AG09309 (cell line): ENCODE results near the gene MICAL2.

Experiments used
- DNase-seq: peaks from one replicate; pipeline ENCODE4 v3.0.0-alpha.2; 2010; ENCODE audit warnings: low read depth
- H3K4me3 ChIP-seq: 2 replicates; pipeline ENCODE4 v1.5.1; 2011; ENCODE audit warnings: mild to moderate bottlenecking, low read depth, low read length, moderate library complexity; ENCODE audit not compliant: control insufficient read depth
- CTCF ChIP-seq: IDR thresholded peaks from 2 replicates; pipeline ENCODE4 v1.5.1; 2011; ENCODE audit warnings: mild to moderate bottlenecking, low read depth, low read length, inconsistent platforms; ENCODE audit not compliant: insufficient read depth, control insufficient read depth; ENCODE audit errors: missing control alignments

The MICAL2 gene

DNA sequence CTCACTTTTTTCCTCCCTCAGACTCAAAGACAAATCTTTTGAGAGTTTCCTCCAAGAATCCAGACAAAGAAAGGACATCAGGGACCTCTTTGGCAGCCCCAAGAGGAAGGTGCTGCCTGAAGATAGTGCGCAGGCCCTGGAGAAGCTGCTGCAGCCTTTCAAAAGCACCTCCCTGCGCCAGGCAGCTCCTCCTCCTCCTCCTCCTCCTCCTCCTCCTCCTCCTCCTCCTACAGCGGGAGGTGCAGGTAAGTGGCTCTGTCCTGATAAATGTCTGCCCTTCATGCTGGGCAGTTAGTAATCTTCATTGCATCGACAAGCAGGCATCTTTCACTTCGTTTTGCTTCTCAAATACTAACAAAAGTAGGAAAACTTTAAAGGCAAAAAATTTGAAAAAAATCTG lies 184.2 kb downstream of the MICAL2 start:
- TF ChIP-seq CTCF, result no peak
- no peak for DNase-seq
- no peak overlapping the region for H3K4me3 ChIP-seq

DNA sequence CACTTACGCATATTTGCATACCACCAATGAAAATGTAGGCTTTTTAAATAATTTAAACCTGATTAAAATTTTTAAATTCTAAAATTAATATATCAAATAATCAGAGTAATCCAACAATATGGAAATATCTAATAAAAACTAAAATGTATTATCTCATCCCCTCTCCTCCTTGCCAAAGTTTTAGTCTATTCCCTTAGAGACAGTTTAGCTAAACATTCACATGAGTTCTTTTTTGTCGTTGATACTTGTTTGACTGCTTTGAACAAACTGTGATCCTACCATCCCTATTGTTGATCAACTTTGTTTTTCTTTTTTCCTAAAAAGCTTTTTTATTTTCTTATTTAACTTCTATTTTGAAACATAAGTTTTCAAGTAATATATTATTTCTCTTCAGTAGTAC lies 185.6 kb downstream of the MICAL2 start:
- no peak overlapping the region for H3K4me3 ChIP-seq
- DNase-seq, result no peak
- no peak for TF ChIP-seq CTCF

- H3K4me3 ChIP-seq, result no peak overlapping the region
- DNase-seq, result no peak
- TF ChIP-seq CTCF, result no peak
Observed at GRCh38 chr11:12298610-12299009, 188.2 kb downstream of the MICAL2 start.

DNA sequence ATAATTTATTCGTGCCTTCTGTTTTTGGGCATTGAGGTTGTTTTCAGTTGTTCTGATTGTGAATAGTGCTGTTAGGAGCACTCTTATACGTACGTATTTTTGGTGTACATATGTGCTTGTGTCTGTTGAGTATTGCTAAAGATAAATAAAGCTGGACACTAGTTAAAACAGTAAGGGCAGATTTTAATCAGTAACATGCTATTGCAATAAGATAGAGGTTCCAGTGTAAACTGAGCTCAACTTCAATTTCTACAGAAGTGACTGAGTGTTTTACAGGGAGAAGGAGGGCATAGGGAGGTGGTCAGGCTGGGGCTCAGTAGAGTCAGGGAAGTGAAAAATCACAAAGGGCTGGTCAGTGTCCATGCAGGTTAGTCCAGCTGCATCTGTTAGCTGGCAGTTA lies 191.0 kb downstream of the MICAL2 start:
- no peak for TF ChIP-seq CTCF
- no peak overlapping the region for H3K4me3 ChIP-seq
- no peak for DNase-seq

GRCh38 chr11:12303421-12304149 lies 193.2 kb downstream of the MICAL2 start:
- no peak overlapping the region for H3K4me3 ChIP-seq
- DNase-seq, result no peak
- TF ChIP-seq CTCF, result no peak

DNA sequence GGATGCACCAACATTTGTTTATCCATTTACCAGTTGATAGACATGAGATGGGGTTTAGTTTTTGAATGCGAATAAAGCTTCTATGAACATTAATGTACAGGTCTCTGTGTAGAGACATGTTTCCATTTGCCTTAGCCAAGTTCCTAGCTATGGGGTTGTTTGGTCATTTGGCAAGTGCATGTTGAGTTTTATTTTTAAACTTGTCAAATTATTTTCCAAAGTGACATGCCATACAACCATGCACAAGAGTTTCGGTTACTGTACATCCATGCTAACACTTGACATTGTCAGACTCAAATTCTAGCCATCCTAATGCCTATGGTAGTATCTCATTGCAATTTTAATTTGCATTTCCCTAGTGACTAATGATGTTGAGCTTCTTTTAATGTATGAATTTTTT lies 196.4 kb downstream of the MICAL2 start:
- H3K4me3 ChIP-seq, result no peak overlapping the region
- DNase-seq, result no peak
- no peak for TF ChIP-seq CTCF
